Measurements from ENCODE around the gene COL10A1.

COL10A1 gene

GRCh38 chr6:116070101-116070500 is 55.8 kb downstream of the COL10A1 start:
- TF ChIP-seq, protein P1, sequence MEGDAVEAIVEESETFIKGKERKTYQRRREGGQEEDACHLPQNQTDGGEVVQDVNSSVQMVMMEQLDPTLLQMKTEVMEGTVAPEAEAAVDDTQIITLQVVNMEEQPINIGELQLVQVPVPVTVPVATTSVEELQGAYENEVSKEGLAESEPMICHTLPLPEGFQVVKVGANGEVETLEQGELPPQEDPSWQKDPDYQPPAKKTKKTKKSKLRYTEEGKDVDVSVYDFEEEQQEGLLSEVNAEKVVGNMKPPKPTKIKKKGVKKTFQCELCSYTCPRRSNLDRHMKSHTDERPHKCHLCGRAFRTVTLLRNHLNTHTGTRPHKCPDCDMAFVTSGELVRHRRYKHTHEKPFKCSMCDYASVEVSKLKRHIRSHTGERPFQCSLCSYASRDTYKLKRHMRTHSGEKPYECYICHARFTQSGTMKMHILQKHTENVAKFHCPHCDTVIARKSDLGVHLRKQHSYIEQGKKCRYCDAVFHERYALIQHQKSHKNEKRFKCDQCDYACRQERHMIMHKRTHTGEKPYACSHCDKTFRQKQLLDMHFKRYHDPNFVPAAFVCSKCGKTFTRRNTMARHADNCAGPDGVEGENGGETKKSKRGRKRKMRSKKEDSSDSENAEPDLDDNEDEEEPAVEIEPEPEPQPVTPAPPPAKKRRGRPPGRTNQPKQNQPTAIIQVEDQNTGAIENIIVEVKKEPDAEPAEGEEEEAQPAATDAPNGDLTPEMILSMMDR (IDR thresholded peaks at IDR 0.05; ENCODE audit: low read depth, low read length, missing control alignments) = no peak
- no peak overlapping the region for H3K4me3 ChIP-seq (ENCODE audit: low read depth, low read length)
- no peak for DNase-seq (ENCODE audit: low read depth)
- in situ Hi-C loops (cut with HindIII; ENCODE audit: low sequenced_read_pairs) = no loop called here

Measured in astrocyte of the cerebellum (primary cell).